ENCODE measurements around the gene PTOV1.

DNA sequence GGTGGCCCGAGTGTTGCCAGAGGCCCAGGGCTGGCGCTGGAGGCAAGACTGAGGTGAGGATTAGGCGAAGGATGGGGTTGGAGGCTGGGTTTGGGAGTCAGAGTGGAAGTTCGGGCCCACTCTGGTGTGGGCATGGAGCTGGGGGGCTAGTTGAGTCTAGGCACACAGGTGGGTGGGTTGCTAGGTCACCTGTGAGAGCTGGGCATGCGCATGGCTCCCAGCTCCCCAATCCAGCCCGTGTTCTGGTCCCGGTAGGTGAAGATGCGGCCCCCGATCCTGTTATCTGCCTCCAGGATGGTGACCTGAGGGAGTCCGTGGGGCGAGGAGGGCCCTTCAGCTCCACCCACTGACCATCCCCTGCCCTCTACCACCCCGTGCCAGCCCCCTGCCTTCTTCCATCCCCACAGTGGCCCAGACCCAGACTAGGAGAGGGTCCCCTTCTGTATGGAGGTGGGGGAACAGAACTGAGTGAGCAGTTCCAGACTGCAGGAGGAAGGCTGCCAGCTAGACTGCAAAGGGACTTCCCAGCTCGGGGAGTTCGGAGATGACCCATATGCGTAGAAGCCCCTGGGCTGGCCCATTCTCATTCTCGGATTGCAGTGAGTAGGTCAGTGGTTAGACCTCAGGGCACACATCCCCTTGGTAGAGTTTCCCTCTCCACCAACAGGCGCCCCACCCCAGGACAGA lies 44.1 kb downstream of the PTOV1 start:
- no peak for TF ChIP-seq POLR2A (IDR thresholded peaks at IDR 0.05)
- TF ChIP-seq, protein P1, sequence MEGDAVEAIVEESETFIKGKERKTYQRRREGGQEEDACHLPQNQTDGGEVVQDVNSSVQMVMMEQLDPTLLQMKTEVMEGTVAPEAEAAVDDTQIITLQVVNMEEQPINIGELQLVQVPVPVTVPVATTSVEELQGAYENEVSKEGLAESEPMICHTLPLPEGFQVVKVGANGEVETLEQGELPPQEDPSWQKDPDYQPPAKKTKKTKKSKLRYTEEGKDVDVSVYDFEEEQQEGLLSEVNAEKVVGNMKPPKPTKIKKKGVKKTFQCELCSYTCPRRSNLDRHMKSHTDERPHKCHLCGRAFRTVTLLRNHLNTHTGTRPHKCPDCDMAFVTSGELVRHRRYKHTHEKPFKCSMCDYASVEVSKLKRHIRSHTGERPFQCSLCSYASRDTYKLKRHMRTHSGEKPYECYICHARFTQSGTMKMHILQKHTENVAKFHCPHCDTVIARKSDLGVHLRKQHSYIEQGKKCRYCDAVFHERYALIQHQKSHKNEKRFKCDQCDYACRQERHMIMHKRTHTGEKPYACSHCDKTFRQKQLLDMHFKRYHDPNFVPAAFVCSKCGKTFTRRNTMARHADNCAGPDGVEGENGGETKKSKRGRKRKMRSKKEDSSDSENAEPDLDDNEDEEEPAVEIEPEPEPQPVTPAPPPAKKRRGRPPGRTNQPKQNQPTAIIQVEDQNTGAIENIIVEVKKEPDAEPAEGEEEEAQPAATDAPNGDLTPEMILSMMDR (IDR thresholded peaks at IDR 0.05 in 4 of 5, conservative IDR thresholded peaks at IDR 0.05 in 1 of 5) = no peak
